DMS53 (cell line): ENCODE data around the gene ARHGEF10L.

Experiments used
- DNase-seq: peaks from one replicate; lab custom pipeline; 2025; lab: John Stamatoyannopoulos, UW

The ARHGEF10L gene

DNA sequence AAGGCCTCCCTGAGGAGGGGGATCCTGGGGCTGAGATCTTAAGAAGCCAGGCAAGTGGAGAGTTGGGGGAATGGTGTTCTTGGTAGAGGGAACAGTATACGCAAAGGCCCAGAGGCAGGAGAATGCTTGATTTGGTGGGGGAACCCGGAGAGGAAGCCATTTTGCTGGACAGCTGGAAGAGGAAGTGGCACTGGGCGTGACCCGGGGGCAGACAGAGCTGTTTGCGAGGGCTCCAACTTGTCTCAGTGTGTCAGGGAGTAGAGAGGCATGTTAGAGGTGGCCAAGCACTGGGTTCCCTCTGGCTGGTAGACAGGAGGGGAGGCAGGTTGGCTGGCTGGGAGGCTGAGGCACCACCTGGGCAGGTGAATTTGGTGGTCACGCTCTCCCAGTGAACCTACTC, 119.3 kb downstream of the ARHGEF10L start:
- DNase-seq = no peak

DNA sequence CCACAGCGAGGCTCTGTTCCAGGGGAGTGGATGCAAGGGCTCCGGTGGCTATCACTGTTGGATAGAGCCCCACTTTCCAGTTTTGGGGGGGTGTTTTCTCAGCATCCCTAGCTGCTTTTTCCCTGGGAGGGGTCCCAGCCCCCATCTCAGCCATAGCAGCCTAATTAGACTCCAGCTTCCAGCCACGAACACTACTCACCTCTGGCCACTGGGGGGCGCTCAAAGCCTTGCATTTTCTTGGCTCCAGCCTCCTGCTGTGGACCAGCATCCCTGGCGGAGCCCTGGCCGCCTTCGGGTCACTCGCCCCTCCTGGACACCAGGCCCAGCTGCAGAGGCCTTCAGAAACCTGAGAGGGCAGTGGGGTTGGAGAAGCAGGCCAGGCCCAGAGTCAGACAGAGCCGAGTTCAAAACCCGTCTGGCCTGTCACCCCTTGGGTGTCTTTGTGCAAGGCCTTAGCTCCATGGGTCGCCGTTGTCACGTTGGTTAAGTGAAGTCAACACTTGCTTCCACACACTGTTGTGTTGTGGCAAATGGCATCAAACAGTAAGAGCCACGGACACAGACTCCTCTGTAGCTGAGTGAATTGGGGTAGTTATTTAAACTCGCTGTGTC, 122.2 kb downstream of the ARHGEF10L start:
- peak; percentile 63 for DNase-seq

GRCh38 chr1:17662296-17662695, 122.8 kb downstream of the ARHGEF10L start:
- DNase-seq = no peak

DNA sequence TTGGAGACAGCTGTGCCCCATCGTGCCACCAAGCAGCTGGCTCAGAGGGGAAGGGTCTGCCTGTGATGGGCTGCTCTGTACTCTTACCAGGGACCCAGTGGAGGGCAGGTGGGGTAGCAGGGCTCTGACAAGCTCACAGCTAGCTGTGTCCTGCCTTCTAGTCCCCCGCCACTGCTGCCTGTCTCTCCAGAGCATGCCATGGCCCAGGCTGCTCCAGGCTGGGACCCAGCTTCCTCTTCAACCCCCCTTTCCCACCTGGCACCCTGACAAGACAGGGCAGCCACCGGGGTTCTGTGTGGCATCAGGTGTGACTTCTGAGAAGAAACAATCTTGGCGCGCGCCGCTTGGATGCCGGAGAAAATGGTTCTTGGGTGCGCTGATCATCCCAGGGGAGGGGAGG, 123.3 kb downstream of the ARHGEF10L start:
- DNase-seq = no peak

GRCh38 chr1:17663646-17664045, 124.1 kb downstream of the ARHGEF10L start:
- no peak for DNase-seq

DNA sequence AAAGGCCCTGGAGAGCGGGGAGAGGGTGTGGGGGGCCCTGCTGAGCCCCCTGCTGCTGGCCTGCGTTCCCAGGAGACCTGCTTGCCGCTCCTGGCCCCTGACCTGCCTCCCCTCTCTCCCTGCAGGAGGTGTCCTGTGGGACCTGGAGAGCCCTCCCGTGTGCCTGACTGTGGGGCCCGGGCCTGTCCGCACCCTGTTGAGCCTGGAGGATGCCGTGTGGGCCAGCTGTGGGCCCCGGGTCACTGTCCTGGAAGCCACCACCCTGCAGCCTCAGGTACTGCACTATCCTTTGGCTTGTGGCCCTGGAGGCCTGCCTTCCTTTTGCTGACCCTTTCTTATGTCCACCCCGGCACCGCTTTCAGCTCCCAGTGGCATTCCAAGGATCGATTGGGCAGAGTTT, 124.8 kb downstream of the ARHGEF10L start:
- no peak for DNase-seq

DNA sequence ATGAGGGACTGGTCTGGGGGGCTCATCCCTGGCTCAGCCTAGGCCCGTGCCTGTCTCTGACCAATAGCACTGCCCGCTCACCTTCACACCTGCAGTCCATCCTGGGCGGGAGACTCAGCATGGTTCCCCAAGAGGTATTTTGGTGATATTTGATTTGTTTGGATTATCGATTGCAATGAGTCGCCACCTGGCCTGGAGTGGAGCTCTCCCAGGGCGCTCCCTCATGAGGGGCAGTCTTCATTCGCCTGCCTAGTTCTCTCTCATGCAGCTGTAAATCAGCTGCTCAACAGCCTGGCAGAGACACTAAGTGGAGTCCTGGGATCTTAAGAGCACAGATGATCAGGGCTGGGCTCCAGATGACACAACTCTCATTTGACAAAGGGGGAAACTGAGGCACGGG, 125.6 kb downstream of the ARHGEF10L start:
- DNase-seq = no peak

DNA sequence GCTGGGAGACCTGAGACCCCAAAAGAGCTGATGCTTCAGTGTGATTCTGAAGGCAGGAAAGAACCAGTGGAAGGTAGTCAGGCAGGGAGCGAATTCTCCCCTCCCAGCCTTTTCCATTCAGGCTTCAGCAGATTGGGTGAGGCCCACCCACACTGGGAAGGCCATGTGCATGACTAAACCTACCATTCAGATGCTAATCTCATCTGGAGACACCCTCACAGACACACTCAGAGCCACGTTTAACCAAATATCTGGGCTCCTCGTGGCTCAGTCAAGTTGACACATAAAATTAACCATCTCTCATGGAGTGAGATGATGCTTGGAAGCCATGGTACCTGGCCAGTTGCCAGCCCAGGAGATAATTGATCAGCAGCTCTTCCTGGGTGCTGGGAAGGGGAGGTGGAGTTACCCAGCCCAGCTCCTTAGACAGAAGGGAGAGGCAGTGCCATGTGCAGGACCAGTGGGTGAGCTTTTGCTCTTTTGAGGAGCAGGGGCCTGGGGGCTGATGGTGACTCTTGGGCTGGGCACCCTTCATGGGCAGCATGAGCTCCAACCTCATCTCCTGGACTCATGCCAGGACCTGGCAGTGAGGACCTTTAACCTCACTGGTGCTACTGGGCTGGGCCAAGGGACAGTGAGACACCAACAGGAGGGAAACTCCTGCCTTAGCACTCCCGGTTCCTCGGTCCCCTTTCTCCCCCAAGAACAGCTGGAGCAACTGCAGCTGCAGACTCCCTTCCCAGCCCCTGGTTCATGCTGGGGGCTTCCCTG, 126.6 kb downstream of the ARHGEF10L start:
- no peak for DNase-seq

DNA sequence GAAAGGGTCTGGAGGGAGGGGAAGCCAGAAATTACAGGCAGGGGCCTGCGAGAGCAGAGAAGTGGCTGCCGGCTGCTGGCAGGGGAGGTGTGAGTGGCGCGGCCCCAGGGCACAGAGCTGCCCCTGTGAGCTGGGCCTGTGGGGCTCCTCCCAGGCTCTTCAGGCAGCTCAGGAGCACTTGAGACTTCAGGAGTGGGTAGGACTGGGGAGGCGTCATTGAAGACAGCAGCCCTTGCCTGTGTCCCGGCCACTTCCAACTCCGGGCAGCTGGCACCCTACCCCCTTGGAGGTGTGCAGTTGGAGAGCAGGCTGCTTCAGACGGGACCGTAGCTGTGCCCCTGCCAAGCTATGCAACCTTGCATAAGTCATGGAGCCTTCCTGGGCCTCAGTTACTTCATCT, 128.1 kb downstream of the ARHGEF10L start:
- no peak for DNase-seq

- DNase-seq = no peak
These were observed 128.7 kb downstream of the ARHGEF10L start for GRCh38 chr1:17668195-17668594.

GRCh38 chr1:17668624-17669175, 129.2 kb downstream of the ARHGEF10L start:
- DNase-seq = no peak

- DNase-seq = no peak
These were observed 129.8 kb downstream of the ARHGEF10L start for GRCh38 chr1:17669305-17669704.

DNA sequence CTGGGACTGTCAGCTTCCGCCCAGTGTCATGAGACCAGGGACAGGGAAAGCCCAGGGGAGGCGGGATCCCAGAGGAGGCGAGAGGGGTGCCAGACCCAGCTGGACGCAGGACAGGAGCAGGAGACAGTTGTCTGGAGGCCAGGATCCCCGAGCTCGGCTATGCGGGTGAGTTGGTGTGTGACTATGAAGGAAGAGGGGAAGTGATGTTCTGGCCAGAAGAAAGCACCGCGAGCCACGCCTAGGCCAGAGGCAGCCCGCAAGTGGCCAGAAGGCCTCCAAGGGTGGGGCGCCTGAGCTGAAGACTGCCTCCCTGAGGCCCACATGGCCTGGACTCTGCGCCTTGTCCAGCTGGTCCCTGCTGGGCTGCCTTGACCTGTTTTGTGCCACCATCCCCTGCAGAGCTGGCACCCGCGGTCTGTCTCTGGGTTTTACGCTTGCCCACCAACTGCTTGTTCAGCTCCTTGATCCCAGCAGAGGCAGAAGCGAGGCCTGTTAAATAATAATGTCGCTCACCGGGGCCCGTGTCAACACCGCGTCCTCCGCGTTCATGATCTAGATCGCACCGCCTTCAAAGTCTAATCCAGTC, 130.5 kb downstream of the ARHGEF10L start:
- DNase-seq = no peak

DNA sequence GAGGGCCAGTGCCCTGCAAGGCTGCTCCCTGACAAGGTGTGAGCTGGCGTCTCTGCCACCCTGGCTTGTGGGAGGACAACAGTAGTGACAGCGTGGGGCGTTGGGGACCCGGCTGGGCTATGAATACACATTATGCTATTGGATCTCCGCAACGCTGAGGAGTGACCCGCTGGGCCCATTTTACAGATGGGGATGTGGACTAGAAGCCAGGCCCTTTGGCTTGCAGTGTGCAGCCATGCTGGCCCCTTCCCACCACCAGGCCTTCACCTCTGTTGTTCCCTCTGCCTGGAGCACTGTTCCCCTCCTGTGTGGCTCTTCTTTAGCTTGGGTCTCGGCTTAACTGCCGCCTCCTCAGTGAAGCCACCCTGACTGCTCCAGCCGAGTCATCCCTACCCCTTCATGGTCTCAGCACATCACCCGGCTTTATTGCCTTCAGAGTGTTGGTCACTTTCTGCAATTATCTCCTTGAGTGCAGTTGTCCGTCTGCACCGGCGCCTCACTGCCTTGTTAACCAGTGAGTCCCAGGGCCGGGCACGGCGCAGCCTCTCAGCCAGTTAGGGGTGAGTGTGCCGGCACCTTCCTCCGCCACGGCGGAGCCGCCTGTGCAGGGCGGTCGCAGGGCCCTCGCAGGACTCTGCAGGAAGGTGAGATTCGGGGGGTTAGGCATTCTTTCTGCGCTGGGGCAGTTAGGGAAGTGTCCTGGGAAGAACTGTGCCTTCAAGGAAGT, 131.3 kb downstream of the ARHGEF10L start:
- DNase-seq = no peak

DNA sequence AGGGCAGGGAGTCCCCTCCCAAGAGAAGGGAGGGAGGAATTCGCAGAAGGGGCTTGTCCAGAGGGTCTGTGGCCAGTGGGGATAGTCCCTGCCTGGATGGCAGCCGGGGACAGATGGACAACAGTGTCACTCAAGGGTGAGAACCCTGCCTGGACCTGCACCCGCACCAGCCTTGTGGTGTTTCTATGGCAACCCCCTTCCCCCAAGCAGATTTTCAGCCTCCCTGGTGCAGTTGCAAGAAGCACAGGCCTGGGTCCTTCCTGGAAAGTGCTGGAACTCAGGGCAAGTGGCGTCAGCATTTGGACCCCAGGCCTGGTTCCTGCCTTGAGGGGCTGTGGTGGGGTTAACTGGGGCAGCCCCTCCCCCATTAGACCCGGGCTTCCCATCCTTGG, 131.8 kb downstream of the ARHGEF10L start:
- no peak for DNase-seq

GRCh38 chr1:17671741-17672140, 132.2 kb downstream of the ARHGEF10L start:
- no peak for DNase-seq

- no peak for DNase-seq
These were observed 132.7 kb downstream of the ARHGEF10L start for GRCh38 chr1:17672226-17672625.

- no peak for DNase-seq
These were observed 134.0 kb downstream of the ARHGEF10L start for GRCh38 chr1:17673329-17674072.

- no peak for DNase-seq
These were observed 135.4 kb downstream of the ARHGEF10L start for GRCh38 chr1:17674726-17675500.

GRCh38 chr1:17675744-17676143, 136.2 kb downstream of the ARHGEF10L start:
- DNase-seq = no peak
